ENCODE data around the gene LZIC. TPM values are rescaled to one million over a fixed set of nuclear protein-coding genes. Genes with fewer than 3 reads are reported as not detected.

Gene LZIC
- total and polyA plus RNA-seq, 9 of the 15 experiments (the other 6 are each of a cell fraction or from before 2014, with no cell fraction given) = 32.9 to 109 (median 61.7) TPM

- TF ChIP-seq TAF15 (IDR thresholded peaks at IDR 0.05; ENCODE audit: low read depth, low read length) (no peak), ADNP (tag; IDR thresholded peaks at IDR 0.05) (no peak), TEAD4 (IDR thresholded peaks at IDR 0.05; ENCODE audit: low read length) (peak; percentile 37), TEAD4 (CRISPR knock-in tag; IDR thresholded peaks at IDR 0.05; ENCODE audit: borderline replicate concordance) (no peak), ZNF408 (CRISPR knock-in tag; IDR thresholded peaks at IDR 0.05; ENCODE audit: low read depth) (no peak), ASH1L (IDR thresholded peaks at IDR 0.05; ENCODE audit: borderline replicate concordance, low read depth, partially characterized antibody) (no peak), ZNF707 (CRISPR knock-in tag; conservative IDR thresholded peaks at IDR 0.05) (no peak), DDX20 (tag; IDR thresholded peaks at IDR 0.05; ENCODE audit: low read depth) (no peak), RAD21 (CRISPR knock-in tag; conservative IDR thresholded peaks at IDR 0.05 in 1 of 2, IDR thresholded peaks at IDR 0.05 in 1 of 2) (peak; percentile 12 to 22; a peak in 2 of 4 replicates), IRF2 (CRISPR knock-in tag; IDR thresholded peaks at IDR 0.05) (no peak), ZNF561 (CRISPR knock-in tag; conservative IDR thresholded peaks at IDR 0.05) (no peak), HMGN3 (IDR thresholded peaks at IDR 0.05; ENCODE audit: borderline replicate concordance, extremely low read depth, insufficient read length, low read depth, low read length) (no peak), ZEB2 (IDR thresholded peaks at IDR 0.05) (no peak), MLX (CRISPR knock-in tag; conservative IDR thresholded peaks at IDR 0.05) (no peak), PBX2 (CRISPR knock-in tag; IDR thresholded peaks at IDR 0.05; ENCODE audit: low read depth) (no peak), PBX2 (tag; conservative IDR thresholded peaks at IDR 0.05; ENCODE audit: low read depth) (peak; percentile 78), ZFP91 (CRISPR knock-in tag; IDR thresholded peaks at IDR 0.05) (no peak), MAFF (IDR thresholded peaks at IDR 0.05; ENCODE audit: low read length) (no peak), XRCC5 (IDR thresholded peaks at IDR 0.05; ENCODE audit: low read depth, low read length) (no peak), ZC3H8 (IDR thresholded peaks at IDR 0.05) (no peak), PRMT5 (CRISPR knock-in tag; IDR thresholded peaks at IDR 0.05) (no peak), DIDO1 (tag; IDR thresholded peaks at IDR 0.05; ENCODE audit: low read depth) (0 out of 2 replicates have a peak, but pooled peaks have one; percentile 32), ZNF76 (CRISPR knock-in tag; IDR thresholded peaks at IDR 0.05; ENCODE audit: borderline replicate concordance) (peak; percentile 82; the same call in 1 of the 2 replicates), KAT2B (IDR thresholded peaks at IDR 0.05; ENCODE audit: low read depth, low read length) (no peak)
Observed at GRCh38 chr1:9929431-9930385, 13.5 kb downstream of the LZIC start (continued).

Measured in K562 (cell line).